ENCODE results near the gene NRXN3.

- no peak for TF ChIP-seq CTCF (IDR thresholded peaks at IDR 0.05)
- no peak for TF ChIP-seq POLR2A (IDR thresholded peaks at IDR 0.05)
These were observed 996.0 kb downstream of the NRXN3 start for GRCh38 chr14:79166171-79166570.

Measured in body of pancreas (tissue), 4 donors.